ENCODE data around the gene UBTF.

The UBTF gene

GRCh38 chr17:44203731-44204440 lies 15.6 kb downstream of the UBTF start:
- TF ChIP-seq, protein P1, sequence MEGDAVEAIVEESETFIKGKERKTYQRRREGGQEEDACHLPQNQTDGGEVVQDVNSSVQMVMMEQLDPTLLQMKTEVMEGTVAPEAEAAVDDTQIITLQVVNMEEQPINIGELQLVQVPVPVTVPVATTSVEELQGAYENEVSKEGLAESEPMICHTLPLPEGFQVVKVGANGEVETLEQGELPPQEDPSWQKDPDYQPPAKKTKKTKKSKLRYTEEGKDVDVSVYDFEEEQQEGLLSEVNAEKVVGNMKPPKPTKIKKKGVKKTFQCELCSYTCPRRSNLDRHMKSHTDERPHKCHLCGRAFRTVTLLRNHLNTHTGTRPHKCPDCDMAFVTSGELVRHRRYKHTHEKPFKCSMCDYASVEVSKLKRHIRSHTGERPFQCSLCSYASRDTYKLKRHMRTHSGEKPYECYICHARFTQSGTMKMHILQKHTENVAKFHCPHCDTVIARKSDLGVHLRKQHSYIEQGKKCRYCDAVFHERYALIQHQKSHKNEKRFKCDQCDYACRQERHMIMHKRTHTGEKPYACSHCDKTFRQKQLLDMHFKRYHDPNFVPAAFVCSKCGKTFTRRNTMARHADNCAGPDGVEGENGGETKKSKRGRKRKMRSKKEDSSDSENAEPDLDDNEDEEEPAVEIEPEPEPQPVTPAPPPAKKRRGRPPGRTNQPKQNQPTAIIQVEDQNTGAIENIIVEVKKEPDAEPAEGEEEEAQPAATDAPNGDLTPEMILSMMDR (IDR thresholded peaks at IDR 0.05; ENCODE audit: control insufficient read depth, extremely low read depth, insufficient read depth): peak; percentile 39
- no peak overlapping the region for H3K4me3 ChIP-seq (ENCODE audit: low read depth, low read length)

GRCh38 chr17:44202756-44203155 lies 16.7 kb downstream of the UBTF start:
- TF ChIP-seq, protein P1 (IDR thresholded peaks at IDR 0.05; ENCODE audit: control insufficient read depth, extremely low read depth, insufficient read depth): no peak
- H3K4me3 ChIP-seq (ENCODE audit: low read depth, low read length): no peak overlapping the region
- no peak for DNase-seq (ENCODE audit: low read depth)

More at GRCh38 chr17:44203731-44204440, 15.6 kb downstream of the UBTF start:
- no peak for DNase-seq (ENCODE audit: low read depth)

- no peak for DNase-seq (ENCODE audit: low read depth)
- TF ChIP-seq, protein P1 (IDR thresholded peaks at IDR 0.05; ENCODE audit: control insufficient read depth, extremely low read depth, insufficient read depth): no peak
- peak overlapping the region; percentile 63 for H3K4me3 ChIP-seq (ENCODE audit: low read depth, low read length)
Measured at GRCh38 chr17:44200478-44201155, 18.9 kb downstream of the UBTF start.

DNA sequence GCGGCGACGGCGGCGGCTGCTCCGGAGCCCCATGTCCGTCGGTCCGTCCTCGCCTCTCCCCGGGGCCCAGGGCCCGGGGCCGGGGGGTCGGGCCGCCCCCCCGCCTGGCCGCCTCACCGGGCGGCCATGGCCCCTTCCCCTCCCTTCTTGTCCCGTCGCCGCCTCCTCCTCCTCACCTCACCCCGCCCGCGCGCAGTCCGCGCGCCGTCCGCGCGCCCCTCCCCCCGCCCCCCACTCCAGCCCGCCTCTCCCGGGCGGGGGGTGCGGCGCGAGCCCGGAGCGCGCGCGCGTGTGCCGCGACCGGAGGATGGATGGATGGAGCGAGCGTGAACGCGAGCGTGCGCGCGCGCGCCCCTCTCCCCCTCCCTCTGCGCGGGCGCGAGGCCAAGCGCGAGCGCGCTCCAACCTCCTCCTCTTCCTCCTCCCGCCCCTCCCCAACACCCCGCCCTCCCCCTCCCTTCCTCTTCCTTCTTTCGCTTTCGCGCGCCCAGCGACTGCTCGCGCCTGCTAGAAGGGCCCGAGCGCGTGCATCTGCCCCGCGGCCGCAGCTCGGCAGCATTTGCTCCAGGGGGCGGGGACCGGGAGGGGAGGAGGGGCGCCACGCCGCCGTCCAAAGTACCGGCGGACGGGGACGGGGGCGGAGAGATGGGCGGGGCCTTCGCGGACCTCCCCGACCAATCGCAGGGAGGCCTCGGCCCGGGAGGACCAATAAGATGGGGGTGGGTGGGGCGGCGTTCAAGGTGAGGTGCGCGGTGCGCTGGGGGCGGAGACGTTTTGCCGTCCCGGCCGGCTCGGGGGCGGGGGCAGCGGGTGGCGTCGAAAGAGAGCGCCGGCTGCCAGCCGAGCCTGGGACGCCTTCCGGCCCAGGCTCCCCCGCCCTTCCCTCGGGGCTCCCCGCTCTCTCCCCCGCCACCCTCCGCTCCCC lies 19.7 kb downstream of the UBTF start, which contains the start of gene ATXN7L3:
Gene ATXN7L3 (minus strand): TSS at position 332 of the 925 bp plus-strand sequence. CDS start 1,814 bp downstream, outside the sequence.
- TF ChIP-seq, protein P1 (IDR thresholded peaks at IDR 0.05; ENCODE audit: control insufficient read depth, extremely low read depth, insufficient read depth): no peak
- peak; percentile 75 for DNase-seq (ENCODE audit: low read depth)

DNA sequence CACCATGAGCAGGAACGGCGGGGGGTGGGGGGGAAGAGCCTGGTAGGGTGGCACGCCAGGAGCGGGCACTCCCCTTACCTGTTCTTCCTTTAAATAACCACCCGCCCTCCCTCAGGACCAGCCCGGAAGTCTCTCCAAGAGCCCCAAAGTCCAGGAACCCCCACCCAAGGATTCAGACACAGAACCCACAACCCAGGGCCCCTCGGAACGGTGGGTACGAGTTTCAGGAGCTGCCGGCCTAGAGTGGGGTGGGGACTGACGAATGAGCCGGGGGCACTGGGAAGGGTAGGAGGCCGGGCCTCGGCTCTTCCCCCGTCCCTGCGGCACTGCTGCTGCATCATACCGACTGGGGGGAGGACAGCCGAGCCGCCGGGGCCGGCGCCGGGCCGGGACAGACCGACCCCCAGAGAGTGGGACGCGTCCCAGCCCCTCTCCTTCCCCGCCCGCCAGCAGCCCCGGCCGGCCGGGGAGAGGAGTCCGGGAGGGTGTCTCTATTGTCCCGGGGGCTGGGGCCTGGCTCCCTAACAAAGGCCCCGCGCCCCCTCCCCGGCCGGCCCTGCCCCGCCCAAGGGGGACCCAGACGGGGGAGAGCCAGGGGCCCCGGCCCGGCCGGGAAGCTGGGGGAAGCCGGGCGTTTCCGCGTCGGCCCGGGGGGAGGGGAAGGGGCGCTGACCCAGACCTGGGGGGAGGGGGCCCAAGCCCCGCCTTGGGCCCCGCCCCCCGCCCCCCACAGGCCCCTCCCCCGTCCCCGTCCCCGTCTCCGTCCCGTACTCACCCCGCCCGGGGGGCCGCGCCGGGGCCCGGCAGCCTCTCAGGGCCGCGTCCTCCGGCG lies 20.5 kb downstream of the UBTF start:
- TF ChIP-seq, protein P1 (IDR thresholded peaks at IDR 0.05; ENCODE audit: control insufficient read depth, extremely low read depth, insufficient read depth): no peak
- DNase-seq (ENCODE audit: low read depth): no peak
- H3K4me3 ChIP-seq (ENCODE audit: low read depth, low read length): peak overlapping the region; percentile 63

More for the DNA sequence above, 19.7 kb downstream of the UBTF start, which contains the start of gene ATXN7L3:
- H3K4me3 ChIP-seq (ENCODE audit: low read depth, low read length): peak within 1 kb of the TSS; percentile 63

Data from LNCaP clone FGC (cell line).